HG03196 (cell line): ENCODE results near the gene RDX.
A peak's percentile ranks its signal among the peaks of the same experiment; 100 is the strongest.
"Not testable (repeated sequence)": the region's sequence is repeated elsewhere in the genome, so short reads cannot be mapped to it uniquely, and the experiment has no call there.

Source experiments
- ATAC-seq: cut with Tn5 transposase; IDR thresholded peaks from one replicate; pipeline ENCODE4 v1.9.1; 2021; ENCODE audit not compliant: unreplicated experiment

RDX gene

DNA sequence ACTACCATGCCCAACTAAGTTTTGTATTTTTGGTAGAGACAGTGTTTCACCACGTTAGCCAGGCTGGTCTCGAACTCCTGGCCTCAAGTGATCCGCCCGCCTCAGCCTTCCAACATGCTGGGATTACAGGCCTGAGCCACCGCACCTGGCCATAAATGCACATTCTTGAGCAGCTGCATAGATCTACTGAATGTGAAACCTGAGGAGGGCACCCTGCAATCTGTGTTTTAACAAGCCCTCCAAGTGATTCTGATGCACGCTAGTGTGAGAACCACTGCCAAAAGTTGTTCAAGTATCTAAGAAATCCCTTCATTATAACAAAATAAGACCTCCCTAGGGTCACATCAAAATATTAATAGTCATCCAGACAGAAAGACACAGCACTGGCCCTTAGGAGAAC, 89.3 kb downstream of the RDX start:
- ATAC-seq, result no peak

GRCh38 chr11:110200836-110201235, 95.6 kb downstream of the RDX start:
- no peak for ATAC-seq

DNA sequence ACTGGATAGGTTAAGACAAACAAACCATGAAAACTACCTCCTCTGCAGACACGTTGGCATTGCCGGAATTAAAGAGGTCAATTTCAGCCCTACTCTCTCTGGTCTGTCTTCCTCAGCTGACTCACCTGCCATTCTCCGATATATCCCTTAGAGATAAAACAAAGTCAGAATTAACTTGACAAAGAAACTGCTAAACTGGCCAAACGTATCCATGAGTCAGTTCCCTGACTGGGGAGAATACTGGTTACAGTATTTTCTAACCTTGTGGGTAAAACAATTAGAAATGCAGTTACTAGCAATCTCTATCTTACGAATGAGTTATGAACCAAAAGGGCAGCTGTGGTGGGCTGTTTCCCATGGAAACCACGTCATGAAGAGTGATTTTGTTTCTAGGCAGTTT, 96.2 kb downstream of the RDX start:
- no peak for ATAC-seq

DNA sequence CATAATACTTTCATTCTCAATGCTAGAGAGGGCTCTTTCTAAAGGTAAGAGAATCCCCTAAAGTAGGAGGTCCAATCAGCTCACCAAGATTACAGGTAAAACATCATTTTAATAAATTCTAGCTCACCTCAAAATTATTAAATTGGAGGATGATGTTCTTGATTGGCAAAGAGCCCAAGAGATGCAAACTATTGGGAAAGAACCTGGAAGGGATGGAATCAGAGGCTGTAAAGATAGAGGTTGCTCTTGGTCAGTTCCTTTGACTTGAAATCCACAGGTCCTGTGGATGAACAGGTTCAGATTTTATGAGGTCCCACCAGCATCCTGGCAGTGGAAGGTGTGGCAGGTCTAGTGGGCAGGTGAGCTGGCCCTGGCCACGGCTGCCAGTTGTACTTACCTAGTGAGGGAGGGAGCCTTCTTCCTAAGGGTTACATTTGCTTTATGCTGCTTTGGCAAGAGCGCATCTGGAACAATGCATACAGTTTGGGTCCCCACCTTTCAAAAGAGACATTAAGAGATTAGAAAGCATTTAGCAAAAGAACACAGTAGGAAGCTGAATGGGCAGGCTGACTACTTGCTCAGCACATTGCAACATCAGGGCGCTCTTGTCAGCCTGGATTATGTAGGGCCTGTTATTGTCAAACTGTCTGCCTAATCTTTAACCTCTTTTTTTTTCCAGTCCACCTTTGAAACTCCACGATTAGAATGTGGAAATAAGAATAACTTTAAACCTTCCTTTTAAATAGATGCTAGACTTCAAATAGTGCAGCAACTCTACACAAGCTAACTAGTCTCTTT, 97.0 kb downstream of the RDX start:
- ATAC-seq, result no peak

GRCh38 chr11:110198031-110198729, 98.2 kb downstream of the RDX start:
- no peak for ATAC-seq

DNA sequence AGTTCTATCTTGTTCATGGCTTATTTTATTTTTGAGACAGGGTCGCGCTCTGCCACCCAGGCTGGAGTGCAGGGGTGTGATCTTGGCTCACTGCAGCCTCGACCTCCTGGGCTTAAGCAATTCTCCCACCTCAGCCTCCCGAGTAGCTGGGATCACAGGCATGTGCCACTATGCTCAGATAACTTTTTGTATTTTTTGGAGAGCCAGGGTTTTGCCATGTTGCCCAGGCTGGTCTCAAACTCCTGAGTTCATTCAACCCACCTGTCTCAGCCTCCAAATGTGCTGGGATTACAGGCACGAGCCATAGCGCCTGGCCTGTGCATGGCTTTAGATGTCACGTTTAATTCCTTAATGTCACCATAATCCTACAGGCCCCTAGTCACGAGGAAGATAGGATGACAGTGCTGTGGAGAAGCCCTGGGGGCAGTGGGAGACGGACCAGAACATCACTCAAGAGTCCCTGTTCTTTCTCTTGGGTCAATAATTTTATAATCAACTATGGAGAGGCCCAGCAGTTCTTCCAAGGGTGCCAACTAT, 99.5 kb downstream of the RDX start:
- no peak for ATAC-seq

DNA sequence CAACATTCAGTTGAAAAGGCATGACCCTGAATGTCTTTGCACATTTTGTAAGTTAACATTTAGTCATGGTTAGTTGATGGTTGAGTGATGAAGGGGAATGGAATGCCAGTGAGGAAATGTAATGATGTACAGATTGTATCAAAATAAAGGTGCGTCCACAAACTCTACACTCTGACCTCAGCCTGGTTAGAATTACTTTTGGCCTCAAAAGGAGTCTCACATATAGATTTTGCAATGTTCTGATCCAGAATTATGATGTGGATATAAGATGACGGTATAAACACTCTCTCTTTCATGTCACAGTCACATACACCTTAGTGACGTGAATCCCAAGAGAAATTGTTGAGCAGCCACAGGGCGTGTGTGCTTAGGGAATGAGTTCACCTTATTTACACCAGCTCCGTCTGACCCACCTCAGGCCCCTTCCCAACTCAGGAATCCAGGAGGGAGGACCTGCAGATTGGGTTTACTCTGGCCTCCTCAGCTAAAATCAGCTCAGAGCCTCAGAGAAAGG, 100.1 kb downstream of the RDX start:
- ATAC-seq, result no peak

- ATAC-seq, result not testable (repeated sequence)
These were observed 102.1 kb downstream of the RDX start for GRCh38 chr11:110194211-110194766.

- ATAC-seq, result peak; percentile 72
These were observed 103.7 kb downstream of the RDX start for GRCh38 chr11:110192604-110193282.

GRCh38 chr11:110190885-110191284, 105.5 kb downstream of the RDX start:
- no peak for ATAC-seq

DNA sequence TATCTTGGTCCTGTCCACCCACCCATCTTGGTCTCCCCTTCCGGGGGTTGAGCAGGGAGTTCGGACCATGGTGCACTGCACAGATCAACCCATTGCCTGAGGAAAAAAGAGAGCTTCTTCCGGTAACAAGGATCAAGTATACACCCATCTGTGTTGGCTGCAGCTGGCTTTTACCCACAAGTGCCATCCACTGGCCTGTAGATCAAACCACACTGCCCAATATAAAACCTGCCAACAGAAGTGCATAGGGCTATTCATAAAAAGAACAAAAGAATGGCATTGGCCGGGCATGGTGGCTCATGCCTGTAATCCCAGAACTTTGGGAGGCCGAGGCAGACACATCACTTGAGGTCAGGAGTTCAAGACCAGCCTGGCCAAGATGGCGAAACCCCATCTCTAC, 108.7 kb downstream of the RDX start:
- ATAC-seq, result no peak

GRCh38 chr11:110186867-110187266, 109.5 kb downstream of the RDX start:
- no peak for ATAC-seq

DNA sequence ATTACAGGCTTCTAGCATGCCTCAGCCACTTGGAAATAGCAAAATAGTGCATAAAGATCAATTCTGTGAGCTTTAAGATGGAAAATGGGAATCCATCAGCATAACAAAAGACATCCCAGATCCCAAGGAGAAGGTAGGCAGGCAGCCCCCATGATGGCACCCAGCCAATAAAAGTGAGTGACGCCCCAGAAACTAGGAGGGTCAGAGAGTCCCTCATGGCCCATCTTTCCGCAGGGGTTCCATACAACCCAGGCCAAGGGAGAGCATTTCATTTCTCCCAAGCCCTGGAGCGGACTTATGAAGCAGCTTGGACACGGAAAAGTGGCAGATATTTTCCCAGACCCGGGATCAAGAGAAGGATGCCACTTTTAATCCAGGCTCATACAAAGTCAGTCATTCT, 110.0 kb downstream of the RDX start:
- ATAC-seq, result no peak

DNA sequence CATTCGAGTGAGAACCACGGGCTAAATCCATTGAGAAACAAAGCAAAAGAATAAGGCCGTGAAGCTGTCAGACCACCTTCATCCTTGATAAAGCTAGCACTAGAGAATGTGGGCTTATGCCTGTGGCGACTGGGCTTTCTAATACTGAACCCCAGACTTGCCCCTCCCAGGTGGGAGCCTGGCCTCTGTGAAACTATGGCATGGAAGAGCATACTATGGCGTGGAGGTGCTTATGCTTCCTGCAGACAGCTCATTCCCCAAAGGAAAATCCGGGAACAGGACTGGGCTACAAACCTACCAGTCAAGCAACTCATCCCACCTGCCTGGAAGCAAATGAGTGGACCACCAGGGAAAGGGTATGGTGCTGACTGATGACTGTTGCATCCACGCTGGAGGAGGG, 110.8 kb downstream of the RDX start:
- no peak for ATAC-seq

DNA sequence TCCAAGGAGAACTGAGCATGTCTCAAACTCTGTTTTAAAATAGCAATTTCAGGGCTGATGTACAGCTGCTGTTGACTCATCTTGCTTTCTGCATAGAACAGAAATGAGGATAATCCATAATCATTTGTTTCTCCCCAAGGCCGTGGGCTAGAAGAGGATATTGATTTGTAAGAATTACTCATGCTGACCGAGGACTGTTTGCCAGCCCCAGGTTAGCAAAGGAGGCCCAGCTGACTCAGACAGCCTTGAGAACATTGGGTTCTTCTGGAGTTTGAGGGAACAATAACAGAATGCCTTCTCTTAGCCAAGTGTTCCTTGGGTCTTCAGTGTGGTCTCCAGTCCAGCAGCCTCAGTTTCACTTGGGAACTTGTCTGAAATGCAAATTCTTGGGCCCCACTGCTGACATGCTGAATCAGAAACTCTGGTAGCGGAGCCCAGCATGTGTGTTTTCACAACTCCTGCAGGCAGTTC, 111.3 kb downstream of the RDX start:
- ATAC-seq, result no peak

DNA sequence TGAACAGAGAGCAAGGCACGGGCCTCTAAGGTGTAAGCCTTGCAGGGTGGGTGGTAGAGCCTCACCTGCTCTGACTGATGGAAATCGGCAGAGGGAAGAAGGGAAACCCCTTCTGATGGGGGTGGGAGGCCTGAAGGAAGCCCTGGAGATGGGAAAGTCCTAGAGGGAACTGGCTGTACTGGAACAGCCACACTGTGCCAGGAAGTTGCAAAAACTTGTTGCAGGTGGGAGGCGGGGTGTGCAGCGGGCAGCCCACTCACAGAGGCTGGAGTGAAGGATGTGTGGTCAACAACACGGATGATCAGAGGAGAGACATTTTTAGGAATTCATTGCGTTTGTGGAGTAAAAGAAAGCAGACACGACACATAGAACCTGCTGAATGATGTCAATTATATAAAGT, 112.0 kb downstream of the RDX start:
- no peak for ATAC-seq

DNA sequence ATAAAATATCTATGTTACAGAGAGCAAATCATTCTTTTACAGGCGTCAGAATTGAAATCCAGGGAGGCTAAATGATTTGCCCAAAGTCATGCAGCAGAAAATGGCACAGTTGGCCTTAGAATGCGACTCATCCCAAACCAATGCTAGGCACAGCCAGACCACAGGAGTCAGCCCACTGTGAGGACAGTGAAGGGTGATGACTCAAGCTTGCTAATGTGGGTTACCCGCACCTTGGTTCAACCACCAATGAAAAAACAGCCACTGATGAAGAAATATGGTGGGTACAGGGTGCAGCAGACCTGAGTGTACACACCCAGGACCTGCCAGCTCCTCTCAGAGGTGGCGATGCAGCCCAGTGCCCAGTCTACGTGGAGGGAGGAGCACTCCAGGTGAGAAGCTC, 113.5 kb downstream of the RDX start:
- ATAC-seq, result no peak

- ATAC-seq, result no peak
These were observed 117.3 kb downstream of the RDX start for GRCh38 chr11:110179064-110179463.

DNA sequence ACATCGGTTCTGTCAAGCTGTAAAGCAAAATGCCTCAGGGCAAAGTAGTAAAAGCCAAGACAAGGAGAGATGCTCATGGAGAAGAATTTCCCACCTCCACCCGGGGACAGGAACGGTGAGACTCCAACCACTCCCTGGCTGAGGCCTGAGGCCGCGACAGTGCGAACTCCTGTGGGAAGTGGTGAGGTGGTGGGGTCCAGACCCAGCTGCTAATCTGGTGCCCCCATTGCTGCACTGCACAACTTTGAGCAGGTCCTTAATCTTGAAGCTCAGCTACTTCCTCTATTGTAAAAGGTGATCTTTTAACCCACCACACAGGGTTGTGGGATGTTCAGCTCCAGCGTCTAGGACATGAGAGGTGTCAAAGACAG, 119.3 kb downstream of the RDX start:
- ATAC-seq, result no peak

- no peak for ATAC-seq
These were observed 119.9 kb downstream of the RDX start for GRCh38 chr11:110176366-110177085.
